ENCODE results near the gene KDM4B. TPM values are rescaled to one million over a fixed set of nuclear protein-coding genes. Genes with fewer than 3 reads are reported as not detected.

Gene KDM4B
- total and polyA plus RNA-seq, 4 experiments from 2014 or later = 3.2 to 50.4 (median 29.9) TPM

GRCh38 chr19:5104871-5105351, 136.0 kb downstream of the KDM4B start:
- Mint-ChIP-seq H3K4me1 (no peaks in the 10 kb centered on the region), H3K27me3 (no peaks in the 10 kb centered on the region), H3K36me3 (peaks cover 16 to 22% of the 10 kb centered on the region in 2 donors), H3K27ac (no peak overlapping the region), H3K9me3 (peaks cover 0 to 10% (median 5%) of the 10 kb centered on the region in 8 donors), H3K4me3 (no peak overlapping the region)
- ChIA-PET POLR2A (ENCODE audit: partially characterized antibody) (interaction anchor here (1.1 kb wide), 1 partner anchor 27 kb away, joined by 3 read pairs; no protein-coding TSS in a partner anchor), CTCF (ENCODE audit: partially characterized antibody) (no interaction called here)
- peak in 1 of 5 donors; percentile 16 for DNase-seq
- Histone ChIP-seq H3K27me3 (ENCODE audit: insufficient read depth, low read length) (no peaks in the 10 kb centered on the region), H3K4me3 (ENCODE audit: low read length in 2 of 2) (no peak overlapping the region), H3K4me1 (ENCODE audit: insufficient read depth, low read length) (no peaks in the 10 kb centered on the region), H3K36me3 (ENCODE audit: insufficient read depth, low read length) (peaks cover 5% of the 10 kb centered on the region), H3K27ac (ENCODE audit: low read depth, low read length) (no peak overlapping the region), H3K9me3 (ENCODE audit: control insufficient read depth in 1 of 2, low read length in 2 of 2) (no peaks in the 10 kb centered on the region)
- intact Hi-C loops (cut with micrococcal nuclease) = no loop called here

GRCh38 chr19:5106191-5106726, 137.3 kb downstream of the KDM4B start:
- peaks cover 5% of the 10 kb centered on the region for H3K36me3 ChIP-seq (ENCODE audit: insufficient read depth, low read length)
- no peak overlapping the region for H3K27ac ChIP-seq (ENCODE audit: low read depth, low read length)
- CTCF ChIA-PET (ENCODE audit: partially characterized antibody) = no interaction called here
- Mint-ChIP-seq H3K27me3 (no peaks in the 10 kb centered on the region), H3K36me3 (peaks cover 11% of the 10 kb centered on the region in 2 donors), H3K4me1 (no peaks in the 10 kb centered on the region), H3K9me3 (no peaks in the 10 kb centered on the region), H3K4me3 (no peak overlapping the region), H3K27ac (no peak overlapping the region)
- H3K4me1 ChIP-seq (ENCODE audit: insufficient read depth, low read length) = no peaks in the 10 kb centered on the region
- no peaks in the 10 kb centered on the region for H3K27me3 ChIP-seq (ENCODE audit: insufficient read depth, low read length)
- intact Hi-C loops (cut with micrococcal nuclease) = no loop called here
- no peak for DNase-seq
- no peak overlapping the region for H3K4me3 ChIP-seq (ENCODE audit: low read length in 2 of 2)
- POLR2A ChIA-PET (ENCODE audit: partially characterized antibody) = no interaction called here
- H3K9me3 ChIP-seq (ENCODE audit: control insufficient read depth in 1 of 2, low read length in 2 of 2) = no peaks in the 10 kb centered on the region

GRCh38 chr19:5106971-5107370, 138.1 kb downstream of the KDM4B start:
- H3K4me1 Mint-ChIP-seq = no peaks in the 10 kb centered on the region
- ChIA-PET POLR2A (ENCODE audit: partially characterized antibody) (no interaction called here), CTCF (ENCODE audit: partially characterized antibody) (no interaction called here)
- Histone ChIP-seq H3K4me3 (ENCODE audit: low read length in 2 of 2) (no peak overlapping the region), H3K4me1 (ENCODE audit: insufficient read depth, low read length) (no peaks in the 10 kb centered on the region), H3K27ac (ENCODE audit: low read depth, low read length) (no peak overlapping the region), H3K9me3 (ENCODE audit: control insufficient read depth in 1 of 2, low read length in 2 of 2) (no peaks in the 10 kb centered on the region), H3K36me3 (ENCODE audit: insufficient read depth, low read length) (peaks cover 5% of the 10 kb centered on the region), H3K27me3 (ENCODE audit: insufficient read depth, low read length) (no peaks in the 10 kb centered on the region)
- no peaks in the 10 kb centered on the region for H3K9me3 Mint-ChIP-seq
- H3K27ac Mint-ChIP-seq = no peak overlapping the region
- no peak for DNase-seq
- H3K27me3 Mint-ChIP-seq = no peaks in the 10 kb centered on the region
- no peak overlapping the region for H3K4me3 Mint-ChIP-seq
- intact Hi-C loops (cut with micrococcal nuclease) = no loop called here
- peaks cover 15 to 16% of the 10 kb centered on the region in 2 donors for H3K36me3 Mint-ChIP-seq

- no peak overlapping the region for H3K27ac Mint-ChIP-seq
These were observed 138.7 kb downstream of the KDM4B start for GRCh38 chr19:5107432-5108122.

GRCh38 chr19:5108123-5108596, 139.2 kb downstream of the KDM4B start:
- ChIA-PET POLR2A (ENCODE audit: partially characterized antibody) (no interaction called here), CTCF (ENCODE audit: partially characterized antibody) (no interaction called here)
- Histone ChIP-seq H3K4me1 (ENCODE audit: insufficient read depth, low read length) (no peaks in the 10 kb centered on the region), H3K4me3 (ENCODE audit: low read length in 2 of 2) (no peak overlapping the region), H3K9me3 (ENCODE audit: control insufficient read depth in 1 of 2, low read length in 2 of 2) (no peaks in the 10 kb centered on the region), H3K27ac (ENCODE audit: low read depth, low read length) (no peak overlapping the region), H3K36me3 (ENCODE audit: insufficient read depth, low read length) (peaks cover 5% of the 10 kb centered on the region), H3K27me3 (ENCODE audit: insufficient read depth, low read length) (no peaks in the 10 kb centered on the region)
- no peak for DNase-seq
- Mint-ChIP-seq H3K9me3 (no peaks in the 10 kb centered on the region), H3K27ac (no peak overlapping the region), H3K36me3 (peaks cover 22% of the 10 kb centered on the region in 2 donors), H3K4me1 (no peaks in the 10 kb centered on the region), H3K4me3 (no peak overlapping the region), H3K27me3 (no peaks in the 10 kb centered on the region)
- intact Hi-C loops (cut with micrococcal nuclease) = no loop called here

More at GRCh38 chr19:5107432-5108122, 138.7 kb downstream of the KDM4B start:
- H3K36me3 ChIP-seq (ENCODE audit: insufficient read depth, low read length) = peaks cover 5% of the 10 kb centered on the region
- ChIA-PET POLR2A (ENCODE audit: partially characterized antibody) (no interaction called here), CTCF (ENCODE audit: partially characterized antibody) (no interaction called here)
- peaks cover 19 to 20% of the 10 kb centered on the region in 2 donors for H3K36me3 Mint-ChIP-seq
- no peaks in the 10 kb centered on the region for H3K9me3 ChIP-seq (ENCODE audit: control insufficient read depth in 1 of 2, low read length in 2 of 2)
- H3K27me3 ChIP-seq (ENCODE audit: insufficient read depth, low read length) = no peaks in the 10 kb centered on the region
- DNase-seq = no peak
- no peaks in the 10 kb centered on the region for H3K4me1 ChIP-seq (ENCODE audit: insufficient read depth, low read length)
- H3K27me3 Mint-ChIP-seq = no peaks in the 10 kb centered on the region
- H3K4me1 Mint-ChIP-seq = no peaks in the 10 kb centered on the region
- intact Hi-C loops (cut with micrococcal nuclease) = no loop called here
- no peak overlapping the region for H3K4me3 ChIP-seq (ENCODE audit: low read length in 2 of 2)
- no peaks in the 10 kb centered on the region for H3K9me3 Mint-ChIP-seq
- no peak overlapping the region for H3K27ac ChIP-seq (ENCODE audit: low read depth, low read length)
- H3K4me3 Mint-ChIP-seq = no peak overlapping the region

GRCh38 chr19:5108866-5109265, 140.0 kb downstream of the KDM4B start:
- Histone ChIP-seq H3K9me3 (ENCODE audit: control insufficient read depth in 1 of 2, low read length in 2 of 2) (no peaks in the 10 kb centered on the region), H3K27me3 (ENCODE audit: insufficient read depth, low read length) (no peaks in the 10 kb centered on the region), H3K4me3 (ENCODE audit: low read length in 2 of 2) (no peak overlapping the region), H3K27ac (ENCODE audit: low read depth, low read length) (no peak overlapping the region), H3K4me1 (ENCODE audit: insufficient read depth, low read length) (no peaks in the 10 kb centered on the region), H3K36me3 (ENCODE audit: insufficient read depth, low read length) (peaks cover 5% of the 10 kb centered on the region)
- CTCF ChIA-PET (ENCODE audit: partially characterized antibody) = no interaction called here
- Mint-ChIP-seq H3K27me3 (no peaks in the 10 kb centered on the region), H3K9me3 (no peaks in the 10 kb centered on the region), H3K4me1 (no peaks in the 10 kb centered on the region), H3K27ac (no peak overlapping the region), H3K36me3 (peaks cover 22% of the 10 kb centered on the region in 2 donors), H3K4me3 (no peak overlapping the region)
- POLR2A ChIA-PET (ENCODE audit: partially characterized antibody) = no interaction called here
- intact Hi-C loops (cut with micrococcal nuclease) = no loop called here
- no peak for DNase-seq

- ChIA-PET POLR2A (ENCODE audit: partially characterized antibody) (no interaction called here), CTCF (ENCODE audit: partially characterized antibody) (no interaction called here)
- intact Hi-C loops (cut with micrococcal nuclease) = no loop called here
- no peak overlapping the region for H3K4me3 Mint-ChIP-seq
- Histone ChIP-seq H3K4me3 (ENCODE audit: low read length in 2 of 2) (no peak overlapping the region), H3K9me3 (ENCODE audit: control insufficient read depth in 1 of 2, low read length in 2 of 2) (no peaks in the 10 kb centered on the region), H3K27ac (ENCODE audit: low read depth, low read length) (no peak overlapping the region), H3K27me3 (ENCODE audit: insufficient read depth, low read length) (no peaks in the 10 kb centered on the region), H3K4me1 (ENCODE audit: insufficient read depth, low read length) (no peaks in the 10 kb centered on the region), H3K36me3 (ENCODE audit: insufficient read depth, low read length) (peaks cover 5% of the 10 kb centered on the region)
- DNase-seq = no peak
- no peaks in the 10 kb centered on the region for H3K9me3 Mint-ChIP-seq
- no peaks in the 10 kb centered on the region for H3K4me1 Mint-ChIP-seq
- H3K27ac Mint-ChIP-seq = no peak overlapping the region
- H3K27me3 Mint-ChIP-seq = no peaks in the 10 kb centered on the region
- peaks cover 22% of the 10 kb centered on the region in 2 donors for H3K36me3 Mint-ChIP-seq
These were observed 140.6 kb downstream of the KDM4B start for GRCh38 chr19:5109560-5109959.

All from CD4-positive, alpha-beta memory T cell (primary cell).